ENCODE results near the gene CYYR1. TPM values are rescaled to one million over a fixed set of nuclear protein-coding genes. Genes with fewer than 3 reads are reported as not detected.

Gene CYYR1
- polyA plus RNA-seq, 1 donor from 2014 or later: 0.62 TPM

GRCh38 chr21:26490771-26491170 lies 82.3 kb downstream of the CYYR1 start:
- no peaks in the 10 kb centered on the region for H3K36me3 ChIP-seq (ENCODE audit: insufficient read depth, low read length)
- no peak overlapping the region for H3K4me2 ChIP-seq (ENCODE audit: low read length)
- H3F3A ChIP-seq (ENCODE audit: insufficient read depth, low read length, poor library complexity, severe bottlenecking): no peaks in the 10 kb centered on the region
- H3K9me2 ChIP-seq (ENCODE audit: insufficient read depth, low read length): no peaks in the 10 kb centered on the region
- no peaks in the 10 kb centered on the region for H3K27me3 ChIP-seq (ENCODE audit: insufficient read depth, low read depth, low read length)
- no peak overlapping the region for H3K27ac ChIP-seq (ENCODE audit: low read length)
- no peaks in the 10 kb centered on the region for H3K9me3 ChIP-seq (ENCODE audit: low read length)
- no peak overlapping the region for H2AFZ ChIP-seq (ENCODE audit: low read depth, low read length)
- no peaks in the 10 kb centered on the region for H4K20me1 ChIP-seq (ENCODE audit: insufficient read depth)
- H3K4me3 ChIP-seq (ENCODE audit: low read length): no peak overlapping the region
- H3K79me2 ChIP-seq (replicated peaks; ENCODE audit: insufficient read depth, low read length): no peaks in the 10 kb centered on the region
- no peak overlapping the region for H3K9ac ChIP-seq (ENCODE audit: low read length)
- TF ChIP-seq EZH2 (IDR thresholded peaks at IDR 0.05; ENCODE audit: borderline replicate concordance, insufficient read depth, low read length, poor library complexity, severe bottlenecking): no peak
- no peak for TF ChIP-seq EP300 (conservative IDR thresholded peaks at IDR 0.05; ENCODE audit: poor library complexity, severe bottlenecking)
- TF ChIP-seq CTCF (IDR thresholded peaks at IDR 0.05; ENCODE audit: poor library complexity, severe bottlenecking): no peak
- TF ChIP-seq POLR2AphosphoS5 (IDR thresholded peaks at IDR 0.05): no peak
- no peak for TF ChIP-seq REST (IDR thresholded peaks at IDR 0.05; ENCODE audit: borderline replicate concordance)
- TF ChIP-seq MXI1 (conservative IDR thresholded peaks at IDR 0.05; ENCODE audit: poor library complexity, severe bottlenecking): no peak
- no peak for TF ChIP-seq TAF1 (IDR thresholded peaks at IDR 0.05; ENCODE audit: low read depth)
- TF ChIP-seq SMC3 (conservative IDR thresholded peaks at IDR 0.05; ENCODE audit: poor library complexity): no peak
- no peak for TF ChIP-seq RAD21 (conservative IDR thresholded peaks at IDR 0.05)

DNA sequence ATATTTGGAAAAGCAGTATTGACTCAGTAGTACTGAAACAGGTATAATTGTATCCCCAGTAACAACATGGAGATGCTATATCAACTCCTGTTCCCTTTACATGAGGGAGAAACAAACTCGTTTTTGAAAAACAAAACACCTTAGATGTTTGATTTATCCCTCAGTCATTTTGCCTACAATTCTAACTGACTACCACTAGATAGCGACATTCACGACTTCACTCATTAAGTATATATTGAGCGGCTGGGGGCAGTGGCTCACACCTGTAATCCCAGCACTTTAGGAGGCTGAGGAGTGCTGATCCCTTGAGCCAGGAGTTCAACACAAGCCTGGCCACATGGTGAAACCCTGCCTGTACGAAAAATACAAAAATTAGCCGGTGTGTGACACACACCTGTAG lies 83.3 kb downstream of the CYYR1 start:
- peak; percentile 31 for TF ChIP-seq CTCF (IDR thresholded peaks at IDR 0.05; ENCODE audit: poor library complexity, severe bottlenecking)
- no peak for TF ChIP-seq MXI1 (conservative IDR thresholded peaks at IDR 0.05; ENCODE audit: poor library complexity, severe bottlenecking)
- Histone ChIP-seq H3K36me3 (ENCODE audit: insufficient read depth, low read length) (no peaks in the 10 kb centered on the region), H3K9me3 (ENCODE audit: low read length) (no peaks in the 10 kb centered on the region), H3K27me3 (ENCODE audit: insufficient read depth, low read depth, low read length) (no peaks in the 10 kb centered on the region), H3K4me2 (ENCODE audit: low read length) (no peak overlapping the region), H4K20me1 (ENCODE audit: insufficient read depth) (no peaks in the 10 kb centered on the region), H3F3A (ENCODE audit: insufficient read depth, low read length, poor library complexity, severe bottlenecking) (no peaks in the 10 kb centered on the region), H2AFZ (ENCODE audit: low read depth, low read length) (no peak overlapping the region), H3K4me3 (ENCODE audit: low read length) (no peak overlapping the region), H3K27ac (ENCODE audit: low read length) (no peak overlapping the region), H3K9ac (ENCODE audit: low read length) (no peak overlapping the region), H3K79me2 (replicated peaks; ENCODE audit: insufficient read depth, low read length) (no peaks in the 10 kb centered on the region), H3K9me2 (ENCODE audit: insufficient read depth, low read length) (no peaks in the 10 kb centered on the region)

Measured in neural cell (in vitro differentiated cells).